Colonic mucosa (tissue), 4 donors: ENCODE data around the gene TRPM3. TPM values are rescaled to one million over a fixed set of nuclear protein-coding genes. Genes with fewer than 3 reads are reported as not detected.

Experiments
- DNase-seq: peaks from one replicate; pipeline ENCODE4 v3.0.0-alpha.2; 2020
- H3K27ac ChIP-seq: fragments of 200-600 bp; one replicate; pipeline ENCODE4 v1.8.0; 2021
- H3K27me3 ChIP-seq: fragments of 200-600 bp; one replicate; pipeline ENCODE4 v1.8.0; 2021
- H3K36me3 ChIP-seq: fragments of 200-600 bp; one replicate; pipeline ENCODE4 v1.8.0; 2021
- H3K4me1 ChIP-seq: fragments of 200-600 bp; one replicate; pipeline ENCODE4 v1.8.0; 2021; ENCODE audit warnings: mild to moderate bottlenecking
- H3K4me3 ChIP-seq: fragments of 200-600 bp; one replicate; pipeline ENCODE4 v1.8.0; 2021
- H3K9ac ChIP-seq, 2 donors: one replicate each; pipeline ENCODE4 v1.7.0; 2013; ENCODE audit warnings: control low read depth in 2 of 2, low read depth in 2 of 2, low read length in 2 of 2
- H3K9me3 ChIP-seq: fragments of 200-600 bp; one replicate; pipeline ENCODE4 v1.8.0; 2021
- intact Hi-C: fragments of 100-400 bp; cut with DNase I; formaldehyde crosslinking; loops from one replicate; pipeline ENCODE4 v1.14.1; 2022
- total RNA-seq, 2 donors: library from RNA; stranded (reverse); fragmentation: NEBNext Ultra II Directional in 1 of 2; extraction: Animal tissue kit (Norgen Biotek cat#: 25700) in 1 of 2; gene quantifications; one replicate each; pipeline ENCODE4 v1.2.1, GENCODE V29; 2021
- TF ChIP-seq, protein P1 (sequence below): fragments of 200-600 bp; IDR thresholded peaks from one replicate; pipeline ENCODE4 v1.8.0; 2022; ENCODE audit warnings: antibody characterized with exemption, mild to moderate bottlenecking
- donor health status: healthy.
- donor health status: DM: no; HTN: no; CAD: no.
- donor health status: DM: no; HTN: no; CAD: no.

Gene TRPM3
- total RNA-seq, 2 donors from 2014 or later: 0.32 to 0.35 TPM

DNA sequence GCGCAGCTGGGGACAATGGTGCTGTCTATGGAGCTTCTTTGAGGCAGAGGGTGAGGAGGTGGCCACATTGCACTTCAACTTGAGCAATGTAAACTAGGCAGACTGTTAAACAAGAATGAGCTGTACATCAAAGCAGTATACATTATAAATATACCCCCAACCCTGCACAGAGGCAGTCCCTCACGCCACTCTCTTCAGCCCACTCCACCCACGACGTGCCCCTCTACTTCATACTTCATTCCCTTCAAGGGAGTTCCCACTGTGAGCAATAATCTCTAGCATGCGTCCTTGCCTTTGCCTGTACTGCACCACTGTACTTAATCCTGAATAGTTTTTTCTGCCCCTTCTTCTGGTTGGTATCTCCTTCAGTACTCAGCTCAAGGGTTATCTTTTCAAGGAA is 14.4 kb downstream of the TRPM3 start:
- no peaks in the 10 kb centered on the region for H3K4me1 ChIP-seq
- no peaks in the 10 kb centered on the region for H3K9me3 ChIP-seq
- H3K9ac ChIP-seq: no peak overlapping the region
- DNase-seq: no peak
- no peak overlapping the region for H3K27ac ChIP-seq
- no peak overlapping the region for H3K4me3 ChIP-seq
- TF ChIP-seq, protein P1, sequence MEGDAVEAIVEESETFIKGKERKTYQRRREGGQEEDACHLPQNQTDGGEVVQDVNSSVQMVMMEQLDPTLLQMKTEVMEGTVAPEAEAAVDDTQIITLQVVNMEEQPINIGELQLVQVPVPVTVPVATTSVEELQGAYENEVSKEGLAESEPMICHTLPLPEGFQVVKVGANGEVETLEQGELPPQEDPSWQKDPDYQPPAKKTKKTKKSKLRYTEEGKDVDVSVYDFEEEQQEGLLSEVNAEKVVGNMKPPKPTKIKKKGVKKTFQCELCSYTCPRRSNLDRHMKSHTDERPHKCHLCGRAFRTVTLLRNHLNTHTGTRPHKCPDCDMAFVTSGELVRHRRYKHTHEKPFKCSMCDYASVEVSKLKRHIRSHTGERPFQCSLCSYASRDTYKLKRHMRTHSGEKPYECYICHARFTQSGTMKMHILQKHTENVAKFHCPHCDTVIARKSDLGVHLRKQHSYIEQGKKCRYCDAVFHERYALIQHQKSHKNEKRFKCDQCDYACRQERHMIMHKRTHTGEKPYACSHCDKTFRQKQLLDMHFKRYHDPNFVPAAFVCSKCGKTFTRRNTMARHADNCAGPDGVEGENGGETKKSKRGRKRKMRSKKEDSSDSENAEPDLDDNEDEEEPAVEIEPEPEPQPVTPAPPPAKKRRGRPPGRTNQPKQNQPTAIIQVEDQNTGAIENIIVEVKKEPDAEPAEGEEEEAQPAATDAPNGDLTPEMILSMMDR: no peak
- intact Hi-C loops: no loop called here
- H3K27me3 ChIP-seq: no peaks in the 10 kb centered on the region
- no peaks in the 10 kb centered on the region for H3K36me3 ChIP-seq

- no peak overlapping the region for H3K9ac ChIP-seq
- no peaks in the 10 kb centered on the region for H3K4me1 ChIP-seq
- H3K9me3 ChIP-seq: no peaks in the 10 kb centered on the region
- no peaks in the 10 kb centered on the region for H3K27me3 ChIP-seq
- H3K36me3 ChIP-seq: no peaks in the 10 kb centered on the region
- TF ChIP-seq, protein P1: no peak
- intact Hi-C loops: no loop called here
- no peak overlapping the region for H3K4me3 ChIP-seq
- H3K27ac ChIP-seq: no peak overlapping the region
- DNase-seq: no peak
Measured at GRCh38 chr9:71105192-71105591, 16.2 kb downstream of the TRPM3 start.

DNA sequence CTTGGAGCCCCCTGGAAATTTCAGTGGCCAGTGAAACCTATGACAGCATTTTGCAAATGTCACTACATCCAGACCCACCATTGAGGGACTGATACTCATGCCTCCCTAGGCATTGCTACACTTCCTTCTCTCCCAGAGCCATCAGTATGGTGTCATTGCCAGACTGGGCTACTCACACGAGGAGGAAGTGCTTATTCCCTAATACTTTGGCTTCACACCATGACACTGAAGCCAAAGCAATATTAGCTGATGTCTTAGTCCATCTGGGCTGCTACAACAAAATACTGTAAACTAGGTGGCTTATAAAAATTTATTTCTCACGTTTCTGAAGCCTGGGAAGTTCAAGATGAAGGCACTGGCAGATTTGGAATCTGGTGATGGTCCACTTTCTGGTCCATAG is 22.6 kb downstream of the TRPM3 start:
- no peaks in the 10 kb centered on the region for H3K9me3 ChIP-seq
- no peaks in the 10 kb centered on the region for H3K36me3 ChIP-seq
- DNase-seq: no peak
- no peak overlapping the region for H3K4me3 ChIP-seq
- H3K4me1 ChIP-seq: no peaks in the 10 kb centered on the region
- TF ChIP-seq, protein P1: no peak
- intact Hi-C loops: no loop called here
- H3K27me3 ChIP-seq: no peaks in the 10 kb centered on the region
- H3K9ac ChIP-seq: no peak overlapping the region
- no peak overlapping the region for H3K27ac ChIP-seq

GRCh38 chr9:71097671-71098070 is 23.8 kb downstream of the TRPM3 start:
- DNase-seq: no peak
- intact Hi-C loops: no loop called here
- TF ChIP-seq, protein P1: no peak
- Histone ChIP-seq H3K4me3 (no peak overlapping the region), H3K9ac (no peak overlapping the region), H3K27me3 (no peaks in the 10 kb centered on the region), H3K4me1 (no peaks in the 10 kb centered on the region), H3K36me3 (no peaks in the 10 kb centered on the region), H3K9me3 (no peaks in the 10 kb centered on the region), H3K27ac (no peak overlapping the region)

GRCh38 chr9:71096421-71097108 is 24.9 kb downstream of the TRPM3 start:
- no peaks in the 10 kb centered on the region for H3K4me1 ChIP-seq
- H3K9me3 ChIP-seq: no peaks in the 10 kb centered on the region
- no peak overlapping the region for H3K9ac ChIP-seq
- TF ChIP-seq, protein P1: no peak
- peak; percentile 26 for DNase-seq
- no peak overlapping the region for H3K4me3 ChIP-seq
- intact Hi-C loops: no loop called here
- H3K36me3 ChIP-seq: no peaks in the 10 kb centered on the region
- H3K27me3 ChIP-seq: no peaks in the 10 kb centered on the region
- no peak overlapping the region for H3K27ac ChIP-seq
